ENCODE results near the gene CMTM4. TPM values are rescaled to one million over a fixed set of nuclear protein-coding genes. Genes with fewer than 3 reads are reported as not detected.
A peak's percentile ranks its signal among the peaks of the same experiment; 100 is the strongest.

CMTM4 gene
- polyA plus RNA-seq (ENCODE audit: insufficient read length in 4 of 4): 10 to 100 TPM; 67.3 to 76.9 (median 72.7) TPM

- DNase-seq (ENCODE audit: low read depth in 4 of 4, low spot score in 3 of 4): peak; percentile 61 to 83 (median 79)
Measured at GRCh38 chr16:66696669-66697630, at the start of gene CMTM4. Gene CMTM4 (minus strand): TSS chr16:66696743. CDS start chr16:66696525, 218 bp downstream.

DNA sequence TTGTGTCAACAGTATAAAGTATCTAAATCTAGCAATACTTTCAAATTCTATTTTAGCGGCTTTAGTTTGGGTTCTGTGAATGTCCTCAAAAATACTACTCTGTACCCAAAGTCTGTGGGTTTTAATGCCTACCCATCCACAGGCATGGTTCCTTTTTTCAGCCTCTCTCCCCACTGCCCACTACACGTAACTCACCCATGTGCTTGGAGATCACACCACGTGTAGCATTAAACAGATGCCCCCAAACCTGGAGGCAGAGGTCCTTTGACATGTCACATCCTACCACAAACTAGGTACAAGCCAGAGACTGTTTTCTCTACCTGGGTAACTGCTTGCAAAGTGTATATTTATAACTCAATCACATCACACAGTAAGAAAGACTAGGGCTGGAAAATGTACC, 49.5 kb upstream of the CMTM4 start:
- no peak for DNase-seq (ENCODE audit: low read depth in 4 of 4, low spot score in 3 of 4)

- no peak for DNase-seq (ENCODE audit: low read depth in 4 of 4, low spot score in 3 of 4)
Measured at GRCh38 chr16:66741950-66742808, 45.6 kb upstream of the CMTM4 start.

DNA sequence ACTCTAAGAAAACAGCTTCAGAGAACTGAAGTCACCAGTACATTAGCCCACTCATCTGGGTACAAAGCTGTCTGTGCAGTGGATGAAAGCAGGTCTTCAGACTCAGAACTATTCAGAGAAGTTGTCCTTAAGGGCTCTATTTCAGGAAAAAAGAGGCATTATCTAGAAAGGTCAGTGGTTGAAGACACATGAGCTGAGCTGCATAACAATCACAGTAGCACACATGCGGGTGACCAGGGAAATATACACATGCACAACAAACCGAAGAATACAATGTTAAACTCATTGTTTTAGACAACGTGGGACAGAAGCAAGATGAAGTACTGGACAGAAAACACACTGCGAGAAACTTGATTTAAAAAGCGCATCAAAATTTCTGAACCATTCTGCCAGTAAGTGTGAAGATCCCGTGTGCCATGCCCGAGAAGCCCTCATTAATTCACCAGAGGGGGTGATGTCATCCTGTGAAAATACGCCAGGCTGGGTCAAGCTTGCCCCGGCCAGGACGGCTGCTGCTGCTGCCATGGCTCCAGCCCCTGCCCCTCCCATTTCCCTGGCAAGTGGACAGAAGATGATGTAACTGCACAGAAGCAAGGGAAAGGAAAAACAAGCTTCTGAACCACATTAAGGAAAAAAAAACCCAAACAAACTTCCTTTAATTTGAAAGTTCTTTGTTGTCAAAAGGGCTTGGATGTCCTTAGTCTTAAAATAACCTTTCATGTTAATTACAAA, 44.8 kb upstream of the CMTM4 start:
- peak in 1 of 4 donors; percentile 56 for DNase-seq (ENCODE audit: low read depth in 4 of 4, low spot score in 3 of 4)

- DNase-seq (ENCODE audit: low read depth in 4 of 4, low spot score in 3 of 4): no peak
Measured at GRCh38 chr16:66740533-66740932, 44.0 kb upstream of the CMTM4 start.

- no peak for DNase-seq (ENCODE audit: low read depth in 4 of 4, low spot score in 3 of 4)
Measured at GRCh38 chr16:66740010-66740409, 43.5 kb upstream of the CMTM4 start.

DNA sequence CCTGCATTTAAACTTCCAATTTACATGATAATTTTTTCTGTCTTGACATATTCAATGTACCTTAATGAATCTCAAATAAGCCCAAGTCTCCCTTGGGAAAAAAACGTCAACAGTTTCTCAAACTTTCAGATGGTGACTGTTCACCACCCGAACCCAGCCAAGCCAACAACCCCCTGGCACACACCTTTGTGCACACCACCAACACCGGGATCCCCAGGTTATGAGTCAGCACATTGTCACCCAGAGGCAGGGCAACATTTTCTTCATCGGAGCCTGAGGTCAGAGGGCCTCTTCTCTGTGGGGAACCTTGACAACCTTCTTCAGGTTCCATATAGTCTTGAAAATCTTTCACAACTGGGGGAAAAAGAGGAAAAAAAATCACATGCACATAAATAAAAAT, 39.3 kb upstream of the CMTM4 start:
- no peak for DNase-seq (ENCODE audit: low read depth in 4 of 4, low spot score in 3 of 4)

- no peak for DNase-seq (ENCODE audit: low read depth in 4 of 4, low spot score in 3 of 4)
Measured at GRCh38 chr16:66731101-66731500, 34.6 kb upstream of the CMTM4 start.

- no peak for DNase-seq (ENCODE audit: low read depth in 4 of 4, low spot score in 3 of 4)
Measured at GRCh38 chr16:66728804-66729203, 32.3 kb upstream of the CMTM4 start.

DNA sequence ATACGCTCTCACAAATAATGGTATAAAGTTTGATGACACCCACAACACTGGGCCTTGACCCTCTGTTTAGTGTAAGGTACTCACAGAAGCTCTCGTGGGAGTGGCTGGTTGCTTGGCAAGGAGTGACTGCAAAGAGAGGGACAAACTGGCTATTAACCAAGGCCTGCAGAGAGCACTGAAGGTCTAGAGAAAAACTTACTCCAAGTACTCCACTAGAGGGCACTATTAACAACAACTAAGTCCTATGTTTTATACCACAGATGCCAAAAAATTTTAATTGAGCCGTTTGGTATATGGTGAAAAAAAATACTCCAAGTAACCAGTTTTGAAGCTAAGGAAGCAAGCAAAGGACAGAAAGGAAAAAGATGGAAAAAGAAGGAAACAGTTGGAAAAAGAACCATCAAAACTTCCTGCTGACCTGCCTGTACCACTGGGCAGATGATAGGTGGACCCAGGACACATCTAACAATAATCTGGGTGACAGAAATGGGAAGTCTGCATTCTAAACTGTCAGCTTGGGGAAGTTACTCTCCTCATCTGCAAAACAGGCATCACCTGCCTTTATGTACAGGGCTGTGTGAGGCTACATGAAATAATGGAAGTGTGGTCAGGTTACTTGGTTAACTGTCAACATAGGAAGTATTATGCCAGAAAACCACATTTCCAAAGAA, 31.7 kb upstream of the CMTM4 start:
- DNase-seq (ENCODE audit: low read depth in 4 of 4, low spot score in 3 of 4): no peak

DNA sequence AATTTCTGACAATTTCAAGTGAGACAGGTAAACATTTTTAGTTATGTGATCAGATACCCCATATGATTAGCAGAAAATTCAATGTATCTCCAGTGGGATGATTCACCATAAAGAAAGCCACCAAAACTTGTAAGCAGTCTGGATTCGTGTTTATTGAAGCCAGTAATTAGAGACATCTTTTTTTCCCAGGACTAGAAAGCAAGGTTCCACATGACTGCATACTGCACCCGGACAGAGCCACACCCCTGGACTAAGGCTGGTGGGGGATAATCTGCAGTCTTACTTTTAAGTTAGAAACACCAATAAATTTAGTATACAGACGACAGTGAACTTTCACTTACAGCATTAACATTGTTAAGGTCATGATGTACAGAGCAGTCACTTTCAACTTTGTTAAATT, 24.2 kb upstream of the CMTM4 start:
- no peak for DNase-seq (ENCODE audit: low read depth in 4 of 4, low spot score in 3 of 4)

DNA sequence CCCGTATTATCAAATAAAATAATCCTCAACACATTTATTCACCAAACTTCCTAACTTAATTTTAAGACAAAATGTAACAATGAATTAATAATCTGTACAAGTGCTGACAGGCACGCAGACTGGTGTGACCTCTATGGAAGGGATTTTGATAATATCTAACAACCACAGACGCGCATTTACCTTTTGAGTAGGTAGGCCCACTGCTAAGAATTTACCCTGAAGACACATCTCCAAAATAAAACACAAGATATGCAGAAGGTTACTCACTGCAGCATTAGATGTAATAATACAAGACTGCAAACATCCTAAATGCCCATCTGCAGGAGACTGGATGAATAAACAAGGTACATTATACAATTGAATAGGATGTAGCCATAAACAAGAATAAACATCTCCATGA, 22.7 kb upstream of the CMTM4 start:
- DNase-seq (ENCODE audit: low read depth in 4 of 4, low spot score in 3 of 4): no peak

GRCh38 chr16:66717776-66718175, 21.2 kb upstream of the CMTM4 start:
- no peak for DNase-seq (ENCODE audit: low read depth in 4 of 4, low spot score in 3 of 4)

DNA sequence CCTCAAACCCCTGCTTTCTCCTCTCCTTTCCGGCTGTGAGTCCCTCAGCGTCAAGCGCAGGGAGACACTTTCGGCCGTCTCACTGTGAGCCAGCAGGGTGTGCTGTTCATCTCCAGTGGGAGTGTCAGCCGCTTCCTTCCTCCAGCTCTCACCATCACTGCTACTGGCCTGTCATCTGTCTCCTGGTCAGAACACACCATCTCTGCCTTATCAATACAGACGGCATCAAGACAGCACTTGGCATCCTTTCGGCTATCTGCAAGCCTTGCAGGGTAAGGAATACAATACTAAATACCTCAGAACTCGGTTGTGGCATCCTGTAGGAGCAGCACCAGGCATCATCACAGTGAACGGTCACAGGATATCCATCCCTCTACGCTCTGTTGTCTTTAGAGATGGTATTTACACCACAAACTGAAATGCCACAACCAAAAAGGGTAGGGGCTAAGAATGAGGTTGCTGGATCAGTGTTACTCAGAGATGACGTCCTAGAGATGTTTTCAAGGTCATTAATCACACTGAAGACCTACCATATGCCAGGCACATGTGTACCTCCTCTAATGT, 20.7 kb upstream of the CMTM4 start:
- DNase-seq (ENCODE audit: low read depth in 4 of 4, low spot score in 3 of 4): no peak

DNA sequence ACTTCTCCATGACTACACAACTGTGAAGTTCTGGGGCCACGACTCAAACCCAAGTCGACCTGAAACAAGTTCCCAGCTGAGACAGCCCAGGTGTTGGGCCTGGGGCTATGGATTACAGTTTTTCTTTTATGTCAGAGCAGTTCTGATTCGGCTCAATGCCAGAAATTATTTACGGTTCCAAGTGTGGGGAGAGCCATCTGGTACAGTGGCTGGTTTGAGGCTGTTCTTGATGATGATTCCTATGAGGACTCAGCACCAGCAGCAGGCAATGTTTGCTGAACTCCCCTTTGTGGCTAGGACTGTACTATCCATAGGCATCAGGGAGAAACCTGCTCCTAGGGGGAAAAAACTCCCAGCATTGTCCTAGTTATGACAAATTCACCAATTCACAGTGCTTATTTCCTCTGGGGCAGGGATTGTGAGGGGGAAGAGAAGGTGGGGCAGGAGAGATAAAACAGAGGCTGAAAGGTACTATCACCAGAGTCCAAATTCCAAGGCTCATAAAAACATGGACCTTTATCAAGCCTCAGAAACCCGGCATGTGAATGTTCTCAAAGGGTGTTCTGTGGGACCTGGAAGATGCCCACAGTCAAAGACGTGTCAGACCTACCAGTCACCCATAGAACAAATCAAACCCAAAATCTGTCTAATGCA, 18.2 kb upstream of the CMTM4 start:
- no peak for DNase-seq (ENCODE audit: low read depth in 4 of 4, low spot score in 3 of 4)

- DNase-seq (ENCODE audit: low read depth in 4 of 4, low spot score in 3 of 4): no peak
Measured at GRCh38 chr16:66714062-66714461, 17.5 kb upstream of the CMTM4 start.

DNA sequence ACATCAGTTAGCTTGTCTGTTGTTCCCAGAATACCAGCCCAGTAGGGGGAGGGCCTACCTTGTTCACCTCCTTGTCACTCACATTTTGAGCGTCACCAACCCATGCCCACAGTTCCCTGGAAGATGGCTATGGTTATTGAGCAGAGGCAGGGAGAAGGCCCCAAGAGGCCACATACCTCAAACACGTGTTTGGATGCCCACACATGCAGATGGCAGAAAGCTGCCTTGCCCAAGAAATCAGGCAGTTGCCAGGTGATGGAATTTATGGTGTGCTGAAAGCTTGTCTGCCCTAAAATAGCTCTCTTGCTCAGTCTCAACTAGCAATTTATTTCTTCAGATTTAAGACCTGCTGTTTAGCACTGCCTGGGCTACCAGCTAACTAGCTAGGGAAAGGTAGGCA, 16.5 kb upstream of the CMTM4 start:
- no peak for DNase-seq (ENCODE audit: low read depth in 4 of 4, low spot score in 3 of 4)

DNA sequence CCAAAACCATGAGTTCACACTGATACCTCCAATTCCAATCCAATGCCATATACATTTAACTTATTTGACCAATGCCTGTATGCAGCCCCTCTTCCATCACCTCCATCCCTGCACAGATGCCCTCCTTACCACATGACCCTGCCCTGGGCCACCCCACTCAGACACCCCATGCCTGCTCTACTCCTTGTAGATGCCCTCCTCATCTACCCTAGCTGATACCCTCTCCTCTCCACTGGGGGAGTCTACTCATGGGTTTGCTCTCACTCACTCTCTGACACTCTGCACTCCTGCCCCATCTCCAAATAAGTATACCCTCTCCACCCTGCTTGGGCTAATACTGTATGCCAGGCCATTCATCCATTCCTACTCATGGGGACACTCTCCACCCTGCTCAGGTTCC, 16.0 kb upstream of the CMTM4 start:
- no peak for DNase-seq (ENCODE audit: low read depth in 4 of 4, low spot score in 3 of 4)

GRCh38 chr16:66711581-66711980, 15.0 kb upstream of the CMTM4 start:
- DNase-seq (ENCODE audit: low read depth in 4 of 4, low spot score in 3 of 4): no peak

All from right renal pelvis (tissue), 4 donors.